ENCODE results near the gene KCNH1.

DNA sequence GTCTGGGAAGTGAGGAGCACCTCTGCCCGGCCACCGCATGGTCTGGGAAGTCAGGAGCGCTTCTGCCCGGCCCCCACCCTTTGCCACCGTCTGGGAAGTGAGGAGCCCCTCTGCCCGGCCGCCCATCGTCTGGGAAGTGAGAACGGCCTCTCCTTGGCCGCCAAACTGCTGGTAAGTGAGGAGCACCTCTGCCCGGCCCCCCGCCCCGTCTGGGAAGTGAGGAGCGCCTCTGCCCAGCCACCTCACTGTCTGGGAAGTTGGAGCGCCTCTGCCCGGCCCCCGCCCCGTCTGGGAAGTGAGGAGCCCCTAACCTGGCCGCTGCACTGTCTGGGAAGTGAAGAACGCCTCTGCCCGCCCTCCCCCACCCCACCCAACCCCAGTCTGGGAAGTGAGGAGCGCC is 22.6 kb downstream of the KCNH1 start:
- TF ChIP-seq, protein P1, sequence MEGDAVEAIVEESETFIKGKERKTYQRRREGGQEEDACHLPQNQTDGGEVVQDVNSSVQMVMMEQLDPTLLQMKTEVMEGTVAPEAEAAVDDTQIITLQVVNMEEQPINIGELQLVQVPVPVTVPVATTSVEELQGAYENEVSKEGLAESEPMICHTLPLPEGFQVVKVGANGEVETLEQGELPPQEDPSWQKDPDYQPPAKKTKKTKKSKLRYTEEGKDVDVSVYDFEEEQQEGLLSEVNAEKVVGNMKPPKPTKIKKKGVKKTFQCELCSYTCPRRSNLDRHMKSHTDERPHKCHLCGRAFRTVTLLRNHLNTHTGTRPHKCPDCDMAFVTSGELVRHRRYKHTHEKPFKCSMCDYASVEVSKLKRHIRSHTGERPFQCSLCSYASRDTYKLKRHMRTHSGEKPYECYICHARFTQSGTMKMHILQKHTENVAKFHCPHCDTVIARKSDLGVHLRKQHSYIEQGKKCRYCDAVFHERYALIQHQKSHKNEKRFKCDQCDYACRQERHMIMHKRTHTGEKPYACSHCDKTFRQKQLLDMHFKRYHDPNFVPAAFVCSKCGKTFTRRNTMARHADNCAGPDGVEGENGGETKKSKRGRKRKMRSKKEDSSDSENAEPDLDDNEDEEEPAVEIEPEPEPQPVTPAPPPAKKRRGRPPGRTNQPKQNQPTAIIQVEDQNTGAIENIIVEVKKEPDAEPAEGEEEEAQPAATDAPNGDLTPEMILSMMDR (IDR thresholded peaks at IDR 0.05): no peak
- TF ChIP-seq POLR2A (IDR thresholded peaks at IDR 0.05): no peak

Data from testis (tissue), 2 donors.